ENCODE data around the gene STX8.

DNA sequence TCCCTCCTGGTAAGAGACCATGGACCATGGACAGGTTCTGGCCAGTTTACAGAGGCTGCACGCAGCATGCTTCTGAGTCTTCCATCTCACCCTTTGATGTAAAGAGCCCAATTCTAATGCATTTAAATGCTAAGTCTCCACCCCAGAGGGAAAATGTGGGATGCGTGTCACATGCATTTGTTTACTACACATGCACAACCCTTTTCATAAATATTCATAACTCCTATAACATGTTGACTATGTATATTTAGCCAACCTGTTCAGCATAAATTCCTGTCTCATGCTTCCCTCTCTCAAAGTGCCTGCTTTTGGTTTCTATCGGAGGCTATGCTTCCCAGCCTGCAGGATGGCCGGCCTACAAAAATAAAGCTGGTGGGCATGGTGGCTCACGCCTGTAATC lies 260.3 kb downstream of the STX8 start:
- no peak for TF ChIP-seq BCLAF1 (IDR thresholded peaks at IDR 0.05; ENCODE audit: borderline replicate concordance in 1 of 2, control insufficient read depth in 1 of 2, low read depth in 2 of 2, low read length in 1 of 2)
- no peak for TF ChIP-seq JUNB (CRISPR knock-in tag; conservative IDR thresholded peaks at IDR 0.05)
- no peak for TF ChIP-seq POLR2AphosphoS5 (IDR thresholded peaks at IDR 0.05; ENCODE audit: control insufficient read depth, insufficient read depth, low read depth, low read length)
- TF ChIP-seq NR2F6 (CRISPR knock-in tag; IDR thresholded peaks at IDR 0.05) = no peak
- TF ChIP-seq CTCF (IDR thresholded peaks at IDR 0.05 in 2 of 3, conservative IDR thresholded peaks at IDR 0.05 in 1 of 3; ENCODE audit: insufficient read depth in 2 of 3, low read depth in 1 of 3, low read length in 3 of 3) = no peak
